ENCODE results near the gene CDHR2.

CDHR2 gene

DNA sequence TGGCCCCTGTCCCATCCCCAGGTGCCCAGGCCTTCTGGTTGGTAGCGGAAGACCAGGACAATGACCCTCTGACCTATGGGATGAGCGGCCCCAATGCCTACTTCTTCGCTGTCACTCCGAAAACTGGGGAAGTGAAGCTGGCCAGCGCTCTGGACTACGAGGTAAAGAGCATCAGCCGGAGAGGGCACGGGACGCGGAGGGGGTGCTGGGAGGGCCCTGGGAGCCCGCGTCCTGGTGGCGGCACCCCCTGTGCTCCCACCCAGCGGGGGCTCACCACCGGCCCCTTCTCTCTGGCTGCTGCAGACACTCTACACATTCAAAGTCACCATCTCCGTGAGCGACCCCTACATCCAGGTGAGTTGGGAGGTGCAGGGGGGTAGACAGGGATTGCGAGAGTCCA, 19.5 kb downstream of the CDHR2 start:
- H3K27ac ChIP-seq: no peak overlapping the region
- CTCF ChIA-PET: no interaction called here
- POLR2A ChIA-PET (ENCODE audit: low non-redundant PET): no interaction called here
- DNase-seq (ENCODE audit: low spot score): no peak
- no peak for TF ChIP-seq CTCF (conservative IDR thresholded peaks at IDR 0.05; ENCODE audit: low read depth)

- no peak for DNase-seq (ENCODE audit: low spot score)
- ChIA-PET CTCF (interaction anchor here (0.6 to 0.8 kb wide), 5 partner anchors 15 to 835 kb away, joined by 3 read pairs; no protein-coding TSS in a partner anchor), POLR2A (ENCODE audit: low non-redundant PET) (no interaction called here)
- TF ChIP-seq CTCF (conservative IDR thresholded peaks at IDR 0.05; ENCODE audit: low read depth): no peak
- no peak overlapping the region for H3K27ac ChIP-seq
These were observed 20.9 kb downstream of the CDHR2 start for GRCh38 chr5:176570044-176570443.

- ChIA-PET POLR2A (ENCODE audit: low non-redundant PET) (no interaction called here), CTCF (interaction anchor here (0.5 to 2.4 kb wide), 19 partner anchors 8 to 825 kb away, joined by 3 to 8 read pairs (median 3); partner anchors contain the start of gene CLTB)
- H3K27ac ChIP-seq: no peak overlapping the region
- peak; percentile 69 for DNase-seq (ENCODE audit: low spot score)
- peak; percentile 79 for TF ChIP-seq CTCF (conservative IDR thresholded peaks at IDR 0.05; ENCODE audit: low read depth)
These were observed 24.6 kb downstream of the CDHR2 start for GRCh38 chr5:176573564-176574296.

- CTCF ChIA-PET: interaction anchor here (0.6 to 2.4 kb wide), 5 partner anchors 11 to 825 kb away, joined by 3 to 8 read pairs (median 4); no protein-coding TSS in a partner anchor
- DNase-seq (ENCODE audit: low spot score): no peak
- no peak overlapping the region for H3K27ac ChIP-seq
- peak; percentile 37; the same call in 1 of the 2 replicates for TF ChIP-seq CTCF (conservative IDR thresholded peaks at IDR 0.05; ENCODE audit: low read depth)
- POLR2A ChIA-PET (ENCODE audit: low non-redundant PET): interaction anchor here (0.5 kb wide), 1 partner anchor 317 kb away, joined by 3 read pairs; no protein-coding TSS in a partner anchor
These were observed 25.1 kb downstream of the CDHR2 start for GRCh38 chr5:176574297-176574591.

- CTCF ChIA-PET: interaction anchor here (0.8 to 2.4 kb wide), 3 partner anchors 32 to 158 kb away, joined by 3 to 8 read pairs (median 3); partner anchors contain the start of gene RNF44
- no peak for TF ChIP-seq CTCF (conservative IDR thresholded peaks at IDR 0.05; ENCODE audit: low read depth)
- DNase-seq (ENCODE audit: low spot score): no peak
- no peak overlapping the region for H3K27ac ChIP-seq
- POLR2A ChIA-PET (ENCODE audit: low non-redundant PET): no interaction called here
These were observed 25.9 kb downstream of the CDHR2 start for GRCh38 chr5:176575066-176575465.

GRCh38 chr5:176575488-176576422, 26.6 kb downstream of the CDHR2 start:
- ChIA-PET CTCF (interaction anchor here (1.0 kb wide), 1 partner anchor 39 kb away, joined by 3 read pairs; the partner anchor contains the start of gene RNF44), POLR2A (ENCODE audit: low non-redundant PET) (no interaction called here)
- no peak overlapping the region for H3K27ac ChIP-seq
- DNase-seq (ENCODE audit: low spot score): no peak
- TF ChIP-seq CTCF (conservative IDR thresholded peaks at IDR 0.05; ENCODE audit: low read depth): no peak

All from RWPE1 (cell line).